Ishikawa (cell line): ENCODE results near the gene ROS1.

ENCODE experiments used
- EGR1 ChIP-seq: IDR thresholded peaks from 2 replicates; pipeline ENCODE4 v1.6.1; 2012
- REST ChIP-seq: IDR thresholded peaks from 2 replicates; pipeline ENCODE4 v1.6.1; 2012; ENCODE audit warnings: low read depth, mild to moderate bottlenecking
- TCF12 ChIP-seq: IDR thresholded peaks from 2 replicates; pipeline ENCODE4 v1.6.1; 2012; ENCODE audit warnings: low read depth

DNA sequence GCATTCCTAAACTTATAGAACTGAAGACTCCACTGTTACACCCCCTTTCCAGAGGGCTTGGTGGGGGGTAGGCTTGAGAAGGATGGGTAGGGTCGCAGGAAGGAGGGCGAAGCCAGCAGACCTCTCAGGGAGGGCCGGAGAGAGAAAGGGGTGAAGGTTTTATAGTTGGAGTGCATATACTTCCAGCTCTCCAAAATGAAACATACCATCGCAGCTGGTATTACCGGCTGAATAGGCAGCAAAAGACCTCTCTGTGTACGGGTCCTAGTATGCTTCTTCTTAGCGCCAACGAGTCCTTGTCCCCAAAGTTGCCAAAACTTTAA is 161.4 kb downstream of the ROS1 start:
- TF ChIP-seq REST (no peak), TCF12 (no peak), EGR1 (no peak)
